A673 (cell line): ENCODE measurements around the gene TCERG1L.
"Not testable (repeated sequence)": the region's sequence is repeated elsewhere in the genome, so short reads cannot be mapped to it uniquely, and the experiment has no call there.

Experiments
- CTCF ChIP-seq: fragments of 300-800, 200-600 bp; sonication (generic); conservative IDR thresholded peaks from 2 replicates; pipeline ENCODE4 v1.5.1; 2017; ENCODE audit warnings: low read depth, mild to moderate bottlenecking, antibody characterized with exemption, low read length, moderate library complexity, mixed read lengths
- EZH2 ChIP-seq: fragments of 200-600 bp; sonication (generic); IDR thresholded peaks from 2 replicates; pipeline ENCODE4 v1.6.1; 2017; ENCODE audit warnings: borderline replicate concordance, low read depth, mild to moderate bottlenecking, mixed read lengths, antibody characterized with exemption, low read length; ENCODE audit not compliant: poor library complexity, severe bottlenecking

- not testable (repeated sequence) for TF ChIP-seq CTCF, EZH2
These were observed 159.1 kb downstream of the TCERG1L start for GRCh38 chr10:131152456-131152855.
